ENCODE results near the gene AKR1C1. TPM values are rescaled to one million over a fixed set of nuclear protein-coding genes. Genes with fewer than 3 reads are reported as not detected.
"Not testable (repeated sequence)": the region's sequence is repeated elsewhere in the genome, so short reads cannot be mapped to it uniquely, and the experiment has no call there.

The AKR1C1 gene
- total RNA-seq, 1 experiment from 2014 or later = 1.7 TPM

- Histone ChIP-seq H3K36me3 (replicated peaks; ENCODE audit: control insufficient read depth, insufficient read depth, low read length) (no peaks in the 10 kb centered on the region), H3K4me3 (ENCODE audit: insufficient read depth, low read depth, low read length) (no peak overlapping the region), H3K27me3 (ENCODE audit: control insufficient read depth, insufficient read depth, low read length) (no peaks in the 10 kb centered on the region)
- DNase-seq = no peak
Measured at GRCh38 chr10:5012595-5012994, 49.4 kb downstream of the AKR1C1 start.

GRCh38 chr10:5013385-5013784, 50.2 kb downstream of the AKR1C1 start:
- H3K4me3 ChIP-seq (ENCODE audit: insufficient read depth, low read depth, low read length) = no peak overlapping the region

GRCh38 chr10:5014200-5014910, 51.1 kb downstream of the AKR1C1 start:
- H3K4me3 ChIP-seq (ENCODE audit: insufficient read depth, low read depth, low read length); H3K36me3 ChIP-seq (replicated peaks; ENCODE audit: control insufficient read depth, insufficient read depth, low read length); H3K27me3 ChIP-seq (ENCODE audit: control insufficient read depth, insufficient read depth, low read length); DNase-seq: not testable (repeated sequence)

More at GRCh38 chr10:5013385-5013784, 50.2 kb downstream of the AKR1C1 start:
- no peaks in the 10 kb centered on the region for H3K27me3 ChIP-seq (ENCODE audit: control insufficient read depth, insufficient read depth, low read length)
- H3K36me3 ChIP-seq (replicated peaks; ENCODE audit: control insufficient read depth, insufficient read depth, low read length) = no peaks in the 10 kb centered on the region
- DNase-seq = no peak

- H3K4me3 ChIP-seq (ENCODE audit: insufficient read depth, low read depth, low read length) = no peak overlapping the region
- DNase-seq = no peak
- no peaks in the 10 kb centered on the region for H3K36me3 ChIP-seq (replicated peaks; ENCODE audit: control insufficient read depth, insufficient read depth, low read length)
- no peaks in the 10 kb centered on the region for H3K27me3 ChIP-seq (ENCODE audit: control insufficient read depth, insufficient read depth, low read length)
Measured at GRCh38 chr10:5014936-5015335, 51.7 kb downstream of the AKR1C1 start.

- H3K36me3 ChIP-seq (replicated peaks; ENCODE audit: control insufficient read depth, insufficient read depth, low read length) = no peaks in the 10 kb centered on the region
- no peak overlapping the region for H3K4me3 ChIP-seq (ENCODE audit: insufficient read depth, low read depth, low read length)
- H3K27me3 ChIP-seq (ENCODE audit: control insufficient read depth, insufficient read depth, low read length) = no peaks in the 10 kb centered on the region
- no peak for DNase-seq
Measured at GRCh38 chr10:5018134-5018533, 54.9 kb downstream of the AKR1C1 start.

- not testable (repeated sequence) for DNase-seq; H3K36me3 ChIP-seq (replicated peaks; ENCODE audit: control insufficient read depth, insufficient read depth, low read length); H3K27me3 ChIP-seq (ENCODE audit: control insufficient read depth, insufficient read depth, low read length); H3K4me3 ChIP-seq (ENCODE audit: insufficient read depth, low read depth, low read length)
Measured at GRCh38 chr10:5018671-5019277, 55.6 kb downstream of the AKR1C1 start.

GRCh38 chr10:5019770-5020612, 56.8 kb downstream of the AKR1C1 start:
- not testable (repeated sequence) for DNase-seq; H3K27me3 ChIP-seq (ENCODE audit: control insufficient read depth, insufficient read depth, low read length); H3K4me3 ChIP-seq (ENCODE audit: insufficient read depth, low read depth, low read length); H3K36me3 ChIP-seq (replicated peaks; ENCODE audit: control insufficient read depth, insufficient read depth, low read length)

- not testable (repeated sequence) for H3K36me3 ChIP-seq (replicated peaks; ENCODE audit: control insufficient read depth, insufficient read depth, low read length); H3K4me3 ChIP-seq (ENCODE audit: insufficient read depth, low read depth, low read length); DNase-seq
Measured at GRCh38 chr10:5021624-5022290, 58.5 kb downstream of the AKR1C1 start.

GRCh38 chr10:5023177-5023805, 60.1 kb downstream of the AKR1C1 start:
- H3K4me3 ChIP-seq (ENCODE audit: insufficient read depth, low read depth, low read length) = no peak overlapping the region
- no peak for DNase-seq
- H3K36me3 ChIP-seq (replicated peaks; ENCODE audit: control insufficient read depth, insufficient read depth, low read length) = no peaks in the 10 kb centered on the region
- H3K27me3 ChIP-seq (ENCODE audit: control insufficient read depth, insufficient read depth, low read length) = no peaks in the 10 kb centered on the region

More at GRCh38 chr10:5021624-5022290, 58.5 kb downstream of the AKR1C1 start:
- not testable (repeated sequence) for H3K27me3 ChIP-seq (ENCODE audit: control insufficient read depth, insufficient read depth, low read length)

GRCh38 chr10:5025461-5025881, 62.3 kb downstream of the AKR1C1 start:
- not testable (repeated sequence) for H3K4me3 ChIP-seq (ENCODE audit: insufficient read depth, low read depth, low read length); H3K36me3 ChIP-seq (replicated peaks; ENCODE audit: control insufficient read depth, insufficient read depth, low read length); DNase-seq

GRCh38 chr10:5030989-5031388, 67.8 kb downstream of the AKR1C1 start:
- DNase-seq = no peak
- no peak overlapping the region for H3K4me3 ChIP-seq (ENCODE audit: insufficient read depth, low read depth, low read length)
- no peaks in the 10 kb centered on the region for H3K27me3 ChIP-seq (ENCODE audit: control insufficient read depth, insufficient read depth, low read length)
- H3K36me3 ChIP-seq (replicated peaks; ENCODE audit: control insufficient read depth, insufficient read depth, low read length) = no peaks in the 10 kb centered on the region

More at GRCh38 chr10:5025461-5025881, 62.3 kb downstream of the AKR1C1 start:
- H3K27me3 ChIP-seq (ENCODE audit: control insufficient read depth, insufficient read depth, low read length) = not testable (repeated sequence)

- DNase-seq; H3K27me3 ChIP-seq (ENCODE audit: control insufficient read depth, insufficient read depth, low read length); H3K4me3 ChIP-seq (ENCODE audit: insufficient read depth, low read depth, low read length); H3K36me3 ChIP-seq (replicated peaks; ENCODE audit: control insufficient read depth, insufficient read depth, low read length): not testable (repeated sequence)
Measured at GRCh38 chr10:5031588-5031987, 68.4 kb downstream of the AKR1C1 start.

- H3K4me3 ChIP-seq (ENCODE audit: insufficient read depth, low read depth, low read length); DNase-seq; H3K27me3 ChIP-seq (ENCODE audit: control insufficient read depth, insufficient read depth, low read length); H3K36me3 ChIP-seq (replicated peaks; ENCODE audit: control insufficient read depth, insufficient read depth, low read length): not testable (repeated sequence)
Measured at GRCh38 chr10:5032444-5032843, 69.2 kb downstream of the AKR1C1 start.
